ENCODE measurements around the gene AOPEP. TPM values are rescaled to one million over a fixed set of nuclear protein-coding genes. Genes with fewer than 3 reads are reported as not detected.

The AOPEP gene
- total and polyA plus RNA-seq, 2 donors (not counting 1 experiment from before 2014, with no cell fraction given) = 66.1 to 94.1 TPM

GRCh38 chr9:95065224-95065623 is 338.7 kb downstream of the AOPEP start:
- Histone ChIP-seq H3K27ac (ENCODE audit: insufficient read depth, low read length) (peak overlapping the region; percentile 55), H3K4me3 (replicated peaks in 1 of 4; ENCODE audit: control extremely low read depth in 1 of 4, insufficient read depth in 1 of 4, low read depth in 3 of 4, low read length in 4 of 4) (no peak overlapping the region), H4K20me1 (ENCODE audit: control insufficient read depth, extremely low read depth, insufficient read depth, low read length) (no peaks in the 10 kb centered on the region), H3K9me3 (ENCODE audit: control insufficient read depth, insufficient read depth, low read depth, low read length) (no peaks in the 10 kb centered on the region), H3K79me2 (ENCODE audit: control insufficient read depth, insufficient read depth, low read length) (peaks cover 91% of the 10 kb centered on the region), H3K4me2 (ENCODE audit: extremely low read depth, insufficient read depth, low read length) (no peak overlapping the region), H3K27me3 (ENCODE audit: control insufficient read depth, insufficient read depth, low read length) (no peaks in the 10 kb centered on the region), H2AFZ (ENCODE audit: low read length) (no peak overlapping the region), H3K9ac (ENCODE audit: insufficient read depth, low read length) (no peak overlapping the region), H3K36me3 (ENCODE audit: control insufficient read depth, insufficient read depth, low read length) (peaks cover 14% of the 10 kb centered on the region), H3K4me1 (ENCODE audit: control insufficient read depth, extremely low read depth, insufficient read depth, low read length) (peaks cover 19% of the 10 kb centered on the region)
- no peak for DNase-seq (ENCODE audit: low read depth in 2 of 2)
- TF ChIP-seq CTCF (conservative IDR thresholded peaks at IDR 0.05 in 1 of 2, IDR thresholded peaks at IDR 0.05 in 1 of 2; ENCODE audit: low read depth in 1 of 2, low read length in 2 of 2) (no peak), EZH2 (IDR thresholded peaks at IDR 0.05; ENCODE audit: low read length, missing control alignments) (no peak)

- no peak overlapping the region for H3K27ac ChIP-seq (ENCODE audit: insufficient read depth, low read length)
These were observed 340.6 kb downstream of the AOPEP start for GRCh38 chr9:95067057-95067456.

GRCh38 chr9:95067897-95068296 is 341.4 kb downstream of the AOPEP start:
- DNase-seq (ENCODE audit: low read depth in 2 of 2) = no peak
- no peaks in the 10 kb centered on the region for H3K27me3 ChIP-seq (ENCODE audit: control insufficient read depth, insufficient read depth, low read length)
- no peak overlapping the region for H3K4me2 ChIP-seq (ENCODE audit: extremely low read depth, insufficient read depth, low read length)
- no peak overlapping the region for H3K4me3 ChIP-seq (replicated peaks in 1 of 4; ENCODE audit: control extremely low read depth in 1 of 4, insufficient read depth in 1 of 4, low read depth in 3 of 4, low read length in 4 of 4)
- H3K9me3 ChIP-seq (ENCODE audit: control insufficient read depth, insufficient read depth, low read depth, low read length) = no peaks in the 10 kb centered on the region
- peaks cover 6% of the 10 kb centered on the region for H3K36me3 ChIP-seq (ENCODE audit: control insufficient read depth, insufficient read depth, low read length)
- peaks cover 18% of the 10 kb centered on the region for H3K4me1 ChIP-seq (ENCODE audit: control insufficient read depth, extremely low read depth, insufficient read depth, low read length)
- no peaks in the 10 kb centered on the region for H4K20me1 ChIP-seq (ENCODE audit: control insufficient read depth, extremely low read depth, insufficient read depth, low read length)
- no peak overlapping the region for H2AFZ ChIP-seq (ENCODE audit: low read length)
- peaks cover 90% of the 10 kb centered on the region for H3K79me2 ChIP-seq (ENCODE audit: control insufficient read depth, insufficient read depth, low read length)
- no peak for TF ChIP-seq CTCF (conservative IDR thresholded peaks at IDR 0.05 in 1 of 2, IDR thresholded peaks at IDR 0.05 in 1 of 2; ENCODE audit: low read depth in 1 of 2, low read length in 2 of 2)
- no peak for TF ChIP-seq EZH2 (IDR thresholded peaks at IDR 0.05; ENCODE audit: low read length, missing control alignments)
- no peak overlapping the region for H3K27ac ChIP-seq (ENCODE audit: insufficient read depth, low read length)
- no peak overlapping the region for H3K9ac ChIP-seq (ENCODE audit: insufficient read depth, low read length)

More at GRCh38 chr9:95067057-95067456, 340.6 kb downstream of the AOPEP start:
- Histone ChIP-seq H3K9ac (ENCODE audit: insufficient read depth, low read length) (no peak overlapping the region), H4K20me1 (ENCODE audit: control insufficient read depth, extremely low read depth, insufficient read depth, low read length) (no peaks in the 10 kb centered on the region), H3K4me2 (ENCODE audit: extremely low read depth, insufficient read depth, low read length) (no peak overlapping the region), H3K4me3 (replicated peaks in 1 of 4; ENCODE audit: control extremely low read depth in 1 of 4, insufficient read depth in 1 of 4, low read depth in 3 of 4, low read length in 4 of 4) (no peak overlapping the region), H3K27me3 (ENCODE audit: control insufficient read depth, insufficient read depth, low read length) (no peaks in the 10 kb centered on the region), H3K79me2 (ENCODE audit: control insufficient read depth, insufficient read depth, low read length) (peaks cover 91% of the 10 kb centered on the region), H3K9me3 (ENCODE audit: control insufficient read depth, insufficient read depth, low read depth, low read length) (no peaks in the 10 kb centered on the region), H2AFZ (ENCODE audit: low read length) (no peak overlapping the region), H3K36me3 (ENCODE audit: control insufficient read depth, insufficient read depth, low read length) (peaks cover 10% of the 10 kb centered on the region), H3K4me1 (ENCODE audit: control insufficient read depth, extremely low read depth, insufficient read depth, low read length) (peaks cover 18% of the 10 kb centered on the region)
- no peak for TF ChIP-seq EZH2 (IDR thresholded peaks at IDR 0.05; ENCODE audit: low read length, missing control alignments)
- TF ChIP-seq CTCF (conservative IDR thresholded peaks at IDR 0.05 in 1 of 2, IDR thresholded peaks at IDR 0.05 in 1 of 2; ENCODE audit: low read depth in 1 of 2, low read length in 2 of 2) = no peak
- DNase-seq (ENCODE audit: low read depth in 2 of 2) = no peak
